Ascending aorta (tissue), 2 donors: ENCODE data around the gene EFEMP2. TPM values are rescaled to one million over a fixed set of nuclear protein-coding genes. Genes with fewer than 3 reads are reported as not detected.

Experiments used
- DNase-seq, 2 donors: peaks; one replicate each; pipeline ENCODE4 v3.0.0-alpha.2; 2019; ENCODE audit warnings: low spot score in 2 of 2
- H3K27ac ChIP-seq, 2 donors: fragments of 200-600 bp; sonication (generic); one replicate each; pipeline ENCODE4 v1.5.1; 2016 to 2017; ENCODE audit warnings: mild to moderate bottlenecking in 1 of 2
- H3K27me3 ChIP-seq: fragments of 200-600 bp; sonication (generic); one replicate; pipeline ENCODE4 v1.5.1; 2017
- H3K36me3 ChIP-seq, 2 donors: fragments of 200-600 bp; sonication (generic); one replicate each; pipeline ENCODE4 v1.5.1; 2016
- H3K4me1 ChIP-seq, 2 donors: fragments of 200-600 bp; sonication (generic); one replicate each; pipeline ENCODE4 v1.5.1; 2016 to 2017; ENCODE audit warnings: mild to moderate bottlenecking in 1 of 2
- H3K4me3 ChIP-seq, 2 donors: fragments of 200-600 bp; sonication (generic); one replicate each; pipeline ENCODE4 v1.5.1; 2016 to 2017; ENCODE audit warnings: mild to moderate bottlenecking in 1 of 2
- H3K9me3 ChIP-seq, 2 donors: fragments of 200-600 bp; sonication (generic); one replicate each; pipeline ENCODE4 v1.5.1; 2016
- CTCF ChIP-seq, 3 experiments: fragments of 200-600 bp in 2 of 3; fragments of 450-650 bp in 1 of 3; sonication (generic) in 2 of 3; IDR thresholded peaks; one replicate each; pipeline ENCODE4 v1.5.1; 2016 to 2019; ENCODE audit warnings: antibody characterized with exemption in 3 of 3, mild to moderate bottlenecking in 1 of 3, moderate library complexity in 1 of 3
- intact Hi-C: fragments of 100-400 bp; cut with DNase I; formaldehyde crosslinking; loops from one replicate; pipeline ENCODE4 v1.15.1; 2023
- total RNA-seq: library from RNA; depleted of rRNA; stranded (reverse); fragments of >200 nt; gene quantifications from one replicate; pipeline ENCODE4 v1.1.0, GENCODE V29; 2016

EFEMP2 gene
- total RNA-seq, 1 donor from 2014 or later, result 92.8 TPM

DNA sequence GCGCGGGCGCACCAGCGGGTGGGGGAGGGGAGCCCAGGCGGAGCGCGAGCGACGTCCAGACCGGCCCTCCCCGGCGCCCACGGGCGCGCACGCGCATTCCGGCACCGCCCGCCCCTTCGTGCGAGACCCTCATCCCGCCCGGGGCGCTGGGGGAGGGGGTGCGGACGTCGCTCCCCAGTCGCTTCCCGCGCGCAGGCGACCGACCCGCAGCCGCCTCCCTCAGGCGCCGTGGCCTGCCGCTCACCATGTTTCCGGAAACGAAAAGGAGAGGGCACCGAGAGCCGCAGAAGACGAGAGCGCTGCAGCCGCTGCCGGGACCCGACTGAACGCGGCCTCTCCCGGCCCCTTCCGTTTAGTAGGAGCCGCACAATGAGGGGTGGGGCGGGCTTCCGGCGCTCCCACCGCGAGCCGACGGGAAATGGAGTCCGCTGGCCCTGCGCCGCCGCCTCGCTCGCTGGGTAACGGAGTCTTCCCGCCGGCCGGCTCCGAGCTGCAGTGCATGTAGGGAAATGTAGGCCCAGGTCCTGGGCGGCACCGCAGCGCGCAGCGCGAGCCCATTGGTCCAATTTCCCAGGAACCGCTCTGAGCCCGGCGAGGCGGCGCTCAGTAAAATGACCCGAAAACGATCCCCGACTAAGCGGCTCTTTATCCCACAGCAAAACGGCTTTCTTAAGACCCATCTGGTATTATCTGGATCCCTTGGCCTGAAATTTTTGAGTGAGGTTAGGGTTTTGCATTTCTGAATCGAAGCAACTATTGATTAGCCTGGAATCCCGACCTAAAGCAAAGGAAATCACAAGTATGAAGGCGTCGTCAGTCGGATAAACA is 14.5 kb downstream of the EFEMP2 start, which contains the start of gene CFL1:
Gene CFL1 (minus strand): TSS at position 328 of the 828 bp plus-strand sequence. CDS start 81 bp downstream, at position 247.
- H3K4me3 ChIP-seq, result peak within 1 kb of the TSS; percentile 84 to 99
- peaks cover 21 to 27% of the 10 kb centered on the region in 2 donors for H3K4me1 ChIP-seq
- peak within 1 kb of the TSS; percentile 97 to 99 for H3K27ac ChIP-seq
- H3K9me3 ChIP-seq, result no peaks in the 10 kb centered on the region
- DNase-seq, result peak; percentile 91 to 99
- no peaks in the 10 kb centered on the region for H3K27me3 ChIP-seq
- intact Hi-C loops, result loop anchor here (1.0 to 10.0 kb wide), 7 partner anchors 25 to 441 kb away; partner anchors contain the start of genes C11orf68, DRAP1, MAP3K11 and PCNX3
- peaks cover 45 to 46% of the 10 kb centered on the region in 2 donors for H3K36me3 ChIP-seq
- peak in 1 of 3 experiments; percentile 1 for TF ChIP-seq CTCF (IDR thresholded peaks at IDR 0.05)

GRCh38 chr11:65857500-65857852 is 15.1 kb downstream of the EFEMP2 start:
- H3K4me1 ChIP-seq, result peaks cover 21 to 27% of the 10 kb centered on the region in 2 donors
- peak overlapping the region; percentile 84 to 99 for H3K4me3 ChIP-seq
- H3K9me3 ChIP-seq, result no peaks in the 10 kb centered on the region
- peaks cover 45 to 46% of the 10 kb centered on the region in 2 donors for H3K36me3 ChIP-seq
- no peaks in the 10 kb centered on the region for H3K27me3 ChIP-seq
- H3K27ac ChIP-seq, result peak overlapping the region; percentile 97 to 99
- DNase-seq, result peak in 1 of 2 donors; percentile 8
- intact Hi-C loops, result loop anchor here (5.0 to 10.0 kb wide), 2 partner anchors 407 to 440 kb away; partner anchors contain the start of gene RAB1B
- peak in 1 of 3 experiments; percentile 22 for TF ChIP-seq CTCF (IDR thresholded peaks at IDR 0.05)

DNA sequence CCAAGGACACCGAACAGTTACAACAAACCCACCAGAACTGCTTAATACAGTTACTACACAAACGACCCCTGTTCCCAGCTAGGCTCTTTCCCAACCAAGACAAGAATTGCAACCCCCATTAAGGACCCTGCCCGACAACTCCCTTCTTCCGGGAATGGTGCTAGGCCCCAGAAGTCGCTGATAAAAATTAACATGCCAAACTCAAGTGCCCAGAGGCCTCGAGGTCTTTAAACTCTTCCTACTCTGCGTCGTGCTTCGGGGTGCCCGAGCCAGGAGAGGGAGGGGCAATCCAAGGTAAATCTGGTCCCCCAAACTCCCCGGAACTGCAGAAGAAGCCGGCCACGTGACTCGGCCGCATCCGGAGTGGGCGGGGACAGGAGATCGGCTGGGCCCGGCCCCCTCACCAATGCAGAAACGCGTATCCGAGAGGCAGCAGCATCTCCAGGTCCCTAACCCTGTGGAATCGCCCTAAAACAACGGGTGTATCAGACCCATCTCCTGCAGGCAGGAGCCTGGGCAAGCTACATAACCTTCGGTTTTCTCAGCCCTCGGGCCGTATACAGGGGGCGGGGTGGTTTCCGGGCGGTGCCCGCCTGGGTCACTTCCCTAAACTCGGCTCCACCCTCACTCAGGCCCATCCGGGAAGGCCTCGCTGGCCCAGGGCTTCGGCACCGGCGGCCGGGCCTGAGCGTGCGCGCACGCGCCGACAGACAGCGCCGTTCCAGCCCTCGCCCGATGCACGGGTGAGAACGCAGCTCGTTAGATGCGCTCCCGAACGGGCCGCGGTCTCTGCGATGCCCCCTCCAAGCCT is 15.7 kb downstream of the EFEMP2 start:
- peak in 1 of 2 donors; percentile 91 for DNase-seq
- H3K27me3 ChIP-seq, result no peaks in the 10 kb centered on the region
- H3K4me3 ChIP-seq, result peak overlapping the region; percentile 84 to 99
- H3K36me3 ChIP-seq, result peaks cover 46% of the 10 kb centered on the region in 2 donors
- H3K4me1 ChIP-seq, result peaks cover 16 to 25% of the 10 kb centered on the region in 2 donors
- H3K27ac ChIP-seq, result peak overlapping the region; percentile 97 to 99
- H3K9me3 ChIP-seq, result no peaks in the 10 kb centered on the region
- intact Hi-C loops, result loop anchor here (5.0 to 10.0 kb wide), 2 partner anchors 408 to 440 kb away; partner anchors contain the start of gene RAB1B
- TF ChIP-seq CTCF (IDR thresholded peaks at IDR 0.05), result no peak

GRCh38 chr11:65855927-65856363 is 16.7 kb downstream of the EFEMP2 start:
- Histone ChIP-seq H3K27ac (no peak overlapping the region), H3K36me3 (peaks cover 47 to 53% of the 10 kb centered on the region in 2 donors), H3K9me3 (no peaks in the 10 kb centered on the region), H3K4me3 (peak overlapping the region; percentile 84 to 99), H3K4me1 (peaks cover 7 to 16% of the 10 kb centered on the region in 2 donors), H3K27me3 (no peaks in the 10 kb centered on the region)
- no peak for TF ChIP-seq CTCF (IDR thresholded peaks at IDR 0.05)
- DNase-seq, result no peak
- intact Hi-C loops, result loop anchor here (5.0 to 10.0 kb wide), 2 partner anchors 409 to 439 kb away; partner anchors contain the start of gene RAB1B
